NCI-H128 (cell line): ENCODE results near the gene RTL9.
A peak's percentile ranks its signal among the peaks of the same experiment; 100 is the strongest.
"Not testable (repeated sequence)": the region's sequence is repeated elsewhere in the genome, so short reads cannot be mapped to it uniquely, and the experiment has no call there.

ENCODE experiments used
- DNase-seq: peaks from one replicate; lab custom pipeline; 2025; ENCODE audit not compliant: unreplicated experiment; lab: John Stamatoyannopoulos, UW

The RTL9 gene

GRCh38 chrX:110358548-110358947, at the start of gene RTL9:
RTL9 (plus strand) TSS chrX:110358848; CDS start chrX:110450618, 91,770 bp downstream.
- no peak for DNase-seq

DNA sequence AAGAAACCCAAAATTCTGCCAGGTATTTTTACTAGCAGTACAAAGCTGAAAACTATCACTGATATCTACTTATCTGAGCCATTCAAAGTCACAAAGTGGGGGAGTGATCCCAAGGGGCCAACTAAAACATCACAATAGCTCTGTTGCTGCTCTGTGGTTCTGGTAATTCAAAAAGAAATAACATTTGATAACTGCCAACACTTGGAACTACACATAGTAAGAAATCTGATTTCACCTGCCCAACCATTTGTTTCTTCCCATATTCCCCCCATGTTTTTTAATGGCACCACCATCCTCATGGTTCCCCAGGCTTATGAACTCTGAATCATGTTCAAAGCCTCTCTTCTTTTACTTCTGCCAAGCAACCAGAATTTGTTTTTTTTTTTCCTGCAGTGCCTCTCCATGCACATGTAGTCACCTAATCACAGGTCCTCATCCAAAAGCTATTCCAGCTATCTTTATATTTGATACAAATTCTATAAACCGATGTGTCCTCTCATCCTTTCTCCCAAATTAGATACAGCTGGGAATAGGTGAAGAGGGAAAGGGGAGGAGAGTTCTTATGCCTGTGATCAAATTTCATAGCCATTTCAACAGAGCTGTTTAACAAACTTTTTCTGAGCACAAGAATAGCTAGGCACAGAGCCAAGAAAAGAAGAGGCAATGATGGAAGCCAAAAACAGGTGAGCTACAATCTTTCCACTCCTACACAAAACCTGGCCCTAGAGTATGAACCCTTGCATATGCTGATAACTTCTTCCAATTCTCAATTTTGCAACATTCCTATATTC, 48.5 kb upstream of the RTL9 start:
- peak; percentile 24 for DNase-seq

GRCh38 chrX:110310896-110311295, 47.8 kb upstream of the RTL9 start:
- no peak for DNase-seq

- DNase-seq: no peak
Measured at GRCh38 chrX:110311437-110312230, 47.0 kb upstream of the RTL9 start.

DNA sequence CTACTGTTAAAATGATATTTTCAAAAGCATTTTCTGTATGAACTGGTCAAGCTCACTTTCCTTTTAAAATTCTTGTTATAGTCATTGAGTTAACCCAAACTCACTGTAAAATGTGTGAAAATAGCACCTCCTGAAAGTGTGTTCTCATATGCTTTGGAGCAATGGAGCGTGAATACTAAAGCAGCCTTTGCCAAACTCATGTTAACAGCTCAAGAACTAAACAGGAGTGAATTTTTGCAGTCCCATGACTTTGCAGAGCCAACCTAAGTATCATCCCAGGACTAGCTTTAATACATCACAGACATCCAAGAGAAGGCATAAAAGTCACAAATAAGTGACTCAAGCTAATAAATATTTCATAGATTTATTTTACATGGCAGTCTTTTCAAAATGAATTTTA, 43.1 kb upstream of the RTL9 start:
- no peak for DNase-seq

- no peak for DNase-seq
Measured at GRCh38 chrX:110316351-110317060, 42.1 kb upstream of the RTL9 start.

GRCh38 chrX:110317061-110317819, 41.4 kb upstream of the RTL9 start:
- no peak for DNase-seq

- DNase-seq: peak; percentile 48
Measured at GRCh38 chrX:110317820-110318663, 40.6 kb upstream of the RTL9 start, which contains the start of gene AMMECR1. AMMECR1 (minus strand) TSS chrX:110318085; CDS start chrX:110318071, 14 bp downstream.

DNA sequence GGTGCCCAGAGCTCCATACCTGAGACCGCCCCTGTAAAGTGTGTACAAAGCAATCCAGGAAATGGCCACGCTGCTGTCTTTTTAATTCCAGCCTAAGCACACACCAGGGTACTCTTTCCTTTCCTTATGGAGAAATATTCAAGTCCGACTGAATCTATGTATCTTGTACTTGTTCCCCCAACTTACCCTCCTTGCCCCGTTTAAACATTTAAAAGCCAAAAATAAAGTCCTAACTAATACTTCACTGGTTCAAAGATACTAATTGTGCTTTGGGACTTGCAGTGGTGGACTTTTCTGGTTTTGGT, 40.0 kb upstream of the RTL9 start:
- DNase-seq: peak; percentile 6

GRCh38 chrX:110320381-110320987, 38.2 kb upstream of the RTL9 start:
- DNase-seq: no peak

- no peak for DNase-seq
Measured at GRCh38 chrX:110321081-110321480, 37.6 kb upstream of the RTL9 start.

DNA sequence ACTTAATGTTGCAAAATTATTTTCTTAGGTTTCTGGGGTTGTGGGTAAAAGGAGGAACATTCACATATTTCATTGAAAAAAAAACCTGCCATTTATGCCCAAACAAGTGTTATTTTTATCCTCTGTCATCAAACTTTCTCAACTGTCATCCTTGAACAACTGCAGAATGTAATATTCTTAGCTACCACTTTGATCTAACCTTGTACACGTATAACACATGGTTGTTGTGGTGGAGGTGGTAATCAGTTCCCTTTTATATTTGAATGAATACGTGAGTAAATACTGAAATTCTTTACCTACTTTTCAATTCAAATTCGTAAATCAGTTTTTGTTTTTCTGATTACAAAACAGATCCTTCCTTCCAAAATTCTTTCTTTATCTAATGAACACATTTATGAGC, 37.0 kb upstream of the RTL9 start:
- DNase-seq: no peak

DNA sequence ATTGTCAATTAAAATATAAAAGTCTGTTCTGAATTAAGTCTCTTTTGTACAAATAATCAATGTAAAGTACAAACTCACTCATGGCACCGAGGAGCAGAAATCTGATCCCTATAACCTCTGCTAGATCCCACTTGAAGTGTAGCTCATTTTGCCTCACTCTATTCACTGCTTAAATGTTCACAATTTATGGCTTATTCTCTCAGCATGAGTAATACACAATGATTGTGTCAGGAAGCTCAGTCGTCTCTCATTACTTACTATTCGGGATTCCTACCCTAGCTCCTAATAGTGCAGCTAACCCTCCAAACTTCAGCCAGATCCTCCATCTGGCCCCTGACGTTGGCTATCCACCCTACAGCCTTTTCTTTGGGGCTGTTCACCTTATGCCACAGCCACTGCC, 36.0 kb upstream of the RTL9 start:
- peak; percentile 31 for DNase-seq

GRCh38 chrX:110326712-110327111, 31.9 kb upstream of the RTL9 start:
- DNase-seq: no peak

DNA sequence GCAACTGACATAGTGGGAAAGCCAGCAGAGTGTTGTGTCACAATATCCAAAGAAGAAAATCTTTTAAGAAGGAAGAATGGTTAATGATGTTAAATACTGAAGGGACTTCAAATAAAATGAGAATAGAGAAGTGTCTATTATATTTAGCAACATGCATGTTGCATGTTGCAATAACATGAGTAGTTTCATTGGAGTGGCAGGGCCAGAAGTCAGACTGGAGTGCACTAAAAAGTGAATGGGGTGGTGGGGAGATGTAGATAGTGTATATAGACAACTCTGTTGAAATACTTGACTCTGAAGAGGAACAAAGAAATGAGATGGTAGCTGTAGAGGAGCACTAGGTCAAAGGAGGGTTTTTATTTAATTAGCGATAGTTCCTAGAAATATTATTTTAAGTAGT, 31.3 kb upstream of the RTL9 start:
- no peak for DNase-seq

GRCh38 chrX:110328613-110329012, 30.0 kb upstream of the RTL9 start:
- DNase-seq: not testable (repeated sequence)

DNA sequence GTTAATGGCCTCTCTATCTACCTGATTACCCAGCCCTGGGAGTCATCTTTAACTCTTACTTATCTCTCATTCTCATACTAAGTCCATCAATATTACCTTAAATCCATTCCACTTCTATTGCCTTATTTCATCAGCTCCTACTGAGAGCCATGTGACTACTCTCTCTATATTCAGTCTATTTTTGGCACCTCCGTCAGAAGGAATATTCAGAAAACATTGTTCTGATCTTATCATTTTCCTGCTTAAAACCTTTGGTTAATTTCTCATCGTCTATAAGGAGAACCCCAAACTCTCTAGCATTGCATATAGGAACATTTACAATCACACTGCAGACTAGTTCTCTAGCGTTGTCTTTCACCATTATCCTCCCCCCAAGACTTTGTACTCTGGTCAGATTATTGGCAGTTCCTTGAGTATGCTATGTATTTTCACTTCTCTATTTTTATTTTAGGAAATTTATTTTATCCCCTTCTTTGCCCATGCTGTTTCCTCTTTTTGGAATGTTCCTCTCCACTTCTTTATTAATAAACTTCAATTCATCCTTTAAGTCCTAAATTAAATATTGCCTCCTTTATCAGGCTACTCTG, 27.1 kb upstream of the RTL9 start:
- DNase-seq: no peak

- DNase-seq: not testable (repeated sequence)
Measured at GRCh38 chrX:110333458-110333857, 25.2 kb upstream of the RTL9 start.

- DNase-seq: no peak
Measured at GRCh38 chrX:110338935-110339334, 19.7 kb upstream of the RTL9 start.
